Thoracic aorta (tissue), 2 donors: ENCODE data around the gene FTH1. TPM values are rescaled to one million over a fixed set of nuclear protein-coding genes. Genes with fewer than 3 reads are reported as not detected.

Source experiments
- ATAC-seq: fragments of 150-250 bp; one replicate; pipeline ENCODE4 v1.8.0; 2017; ENCODE audit warnings: low read depth; ENCODE audit not compliant: insufficient number of reproducible peaks, low FRiP score
- DNase-seq: peaks from one replicate; pipeline ENCODE4 v3.0.0-alpha.2; 2020; ENCODE audit warnings: low spot score
- H3K27ac ChIP-seq, 2 donors: fragments of 200-600 bp; sonication (generic); 1 replicate in 1 of 2; 2 replicates in 1 of 2; pipeline ENCODE4 v1.5.1; 2016; ENCODE audit warnings: mild to moderate bottlenecking in 2 of 2, moderate library complexity in 2 of 2
- H3K27me3 ChIP-seq: fragments of 200-600 bp; sonication (generic); replicated peaks from 2 replicates; pipeline ENCODE4 v1.6.0; 2016; ENCODE audit warnings: mild to moderate bottlenecking; ENCODE audit not compliant: insufficient read depth
- H3K36me3 ChIP-seq: fragments of 200-600 bp; sonication (generic); one replicate; pipeline ENCODE4 v1.5.1; 2016
- H3K4me1 ChIP-seq, 2 donors: fragments of 200-600 bp; sonication (generic); 1 replicate in 1 of 2; 2 replicates in 1 of 2; pipeline versions ENCODE4 v1.5.1 to v1.6.0; 2016; ENCODE audit warnings: low read depth in 2 of 2, mild to moderate bottlenecking in 1 of 2; ENCODE audit not compliant: control insufficient read depth in 1 of 2
- H3K4me3 ChIP-seq: fragments of 200-600 bp; sonication (generic); 2 replicates; pipeline ENCODE4 v1.5.1; 2016; ENCODE audit warnings: mild to moderate bottlenecking
- H3K9me3 ChIP-seq: fragments of 200-600 bp; sonication (generic); 2 replicates; pipeline ENCODE4 v1.5.1; 2016
- CTCF ChIP-seq: fragments of 200-600 bp; sonication (generic); IDR thresholded peaks from one replicate; pipeline ENCODE4 v1.5.1; 2019; ENCODE audit warnings: antibody characterized with exemption
- total RNA-seq, 2 donors: library from RNA; depleted of rRNA; stranded (reverse); fragments of >200 nt; gene quantifications; one replicate each; pipeline versions ENCODE4 v1.1.0 to v1.2.3, GENCODE V29; 2016

Gene FTH1
- total RNA-seq, 2 donors from 2014 or later: 1,820 to 2,025 TPM

- no peak for ATAC-seq
- peak overlapping the region; percentile 52 to 99 for H3K27ac ChIP-seq
These were observed 5.0 kb downstream of the FTH1 start for GRCh38 chr11:61962213-61963015.

GRCh38 chr11:61961570-61962212, 5.7 kb downstream of the FTH1 start:
- no peaks in the 10 kb centered on the region for H3K27me3 ChIP-seq
- no peak for TF ChIP-seq CTCF
- no peak overlapping the region for H3K4me3 ChIP-seq
- H3K4me1 ChIP-seq: peaks cover 20 to 48% of the 10 kb centered on the region in 2 donors
- peak overlapping the region; percentile 47 to 99 for H3K27ac ChIP-seq
- peaks cover 23% of the 10 kb centered on the region for H3K36me3 ChIP-seq
- ATAC-seq: no peak
- no peak for DNase-seq
- H3K9me3 ChIP-seq: no peaks in the 10 kb centered on the region

More at GRCh38 chr11:61962213-61963015, 5.0 kb downstream of the FTH1 start:
- TF ChIP-seq CTCF: no peak
- H3K4me1 ChIP-seq: peaks cover 20 to 48% of the 10 kb centered on the region in 2 donors
- H3K9me3 ChIP-seq: no peaks in the 10 kb centered on the region
- no peak overlapping the region for H3K4me3 ChIP-seq
- H3K36me3 ChIP-seq: peaks cover 23% of the 10 kb centered on the region
- H3K27me3 ChIP-seq: no peaks in the 10 kb centered on the region
- no peak for DNase-seq

GRCh38 chr11:61960532-61960931, 6.9 kb downstream of the FTH1 start:
- Histone ChIP-seq H3K27me3 (no peaks in the 10 kb centered on the region), H3K9me3 (no peaks in the 10 kb centered on the region), H3K4me3 (no peak overlapping the region), H3K4me1 (peaks cover 20 to 54% of the 10 kb centered on the region in 2 donors), H3K36me3 (peaks cover 23% of the 10 kb centered on the region), H3K27ac (no peak overlapping the region)
- no peak for ATAC-seq
- no peak for TF ChIP-seq CTCF
- DNase-seq: no peak

- no peak overlapping the region for H3K4me3 ChIP-seq
- peaks cover 18% of the 10 kb centered on the region for H3K36me3 ChIP-seq
- H3K9me3 ChIP-seq: no peaks in the 10 kb centered on the region
- DNase-seq: no peak
- no peak for ATAC-seq
- H3K27me3 ChIP-seq: no peaks in the 10 kb centered on the region
- no peak overlapping the region for H3K27ac ChIP-seq
- peaks cover 13 to 55% of the 10 kb centered on the region in 2 donors for H3K4me1 ChIP-seq
- TF ChIP-seq CTCF: no peak
These were observed 7.8 kb downstream of the FTH1 start for GRCh38 chr11:61959678-61960077.

GRCh38 chr11:61959114-61959513, 8.3 kb downstream of the FTH1 start:
- Histone ChIP-seq H3K27me3 (no peaks in the 10 kb centered on the region), H3K9me3 (no peaks in the 10 kb centered on the region), H3K4me3 (no peak overlapping the region), H3K4me1 (peaks cover 9 to 50% of the 10 kb centered on the region in 2 donors), H3K36me3 (peaks cover 12% of the 10 kb centered on the region), H3K27ac (no peak overlapping the region)
- no peak for TF ChIP-seq CTCF
- DNase-seq (no peak), ATAC-seq (no peak)
